GM10266 (cell line): Measurements from ENCODE around the gene PCGF2.

Experiments
- DNase-seq: peaks from one replicate; pipeline ENCODE4 v3.0.0; 2012; ENCODE audit errors: extremely low spot score
- CTCF ChIP-seq: IDR thresholded peaks from 2 replicates; pipeline ENCODE4 v1.5.1; 2012; ENCODE audit warnings: mild to moderate bottlenecking, low read depth; ENCODE audit not compliant: control insufficient read depth, insufficient read depth; ENCODE audit errors: missing control alignments

PCGF2 gene

GRCh38 chr17:38709864-38710603 is 38.1 kb downstream of the PCGF2 start:
- no peak for DNase-seq
- no peak for TF ChIP-seq CTCF

GRCh38 chr17:38709104-38709820 is 38.9 kb downstream of the PCGF2 start:
- TF ChIP-seq CTCF: no peak
- no peak for DNase-seq

GRCh38 chr17:38707678-38708351 is 40.3 kb downstream of the PCGF2 start:
- DNase-seq: no peak
- no peak for TF ChIP-seq CTCF

- TF ChIP-seq CTCF: no peak
- DNase-seq: peak; percentile 20
Measured at GRCh38 chr17:38706505-38707216, 41.5 kb downstream of the PCGF2 start.

GRCh38 chr17:38705803-38706504 is 42.2 kb downstream of the PCGF2 start:
- TF ChIP-seq CTCF: no peak
- DNase-seq: no peak

- no peak for TF ChIP-seq CTCF
- DNase-seq: peak; percentile 74
Measured at GRCh38 chr17:38705523-38705802, 42.7 kb downstream of the PCGF2 start.
